CD4-positive, alpha-beta T cell treated with Interleukin-4 for 1 hour (primary cell): ENCODE measurements around the gene ZNF217.
"Not testable (repeated sequence)": the region's sequence is repeated elsewhere in the genome, so short reads cannot be mapped to it uniquely, and the experiment has no call there.

Experiments used
- DNase-seq, 2 donors: peaks; one replicate each; pipeline ENCODE4 v3.0.0-alpha.2; 2020 to 2022

ZNF217 gene

DNA sequence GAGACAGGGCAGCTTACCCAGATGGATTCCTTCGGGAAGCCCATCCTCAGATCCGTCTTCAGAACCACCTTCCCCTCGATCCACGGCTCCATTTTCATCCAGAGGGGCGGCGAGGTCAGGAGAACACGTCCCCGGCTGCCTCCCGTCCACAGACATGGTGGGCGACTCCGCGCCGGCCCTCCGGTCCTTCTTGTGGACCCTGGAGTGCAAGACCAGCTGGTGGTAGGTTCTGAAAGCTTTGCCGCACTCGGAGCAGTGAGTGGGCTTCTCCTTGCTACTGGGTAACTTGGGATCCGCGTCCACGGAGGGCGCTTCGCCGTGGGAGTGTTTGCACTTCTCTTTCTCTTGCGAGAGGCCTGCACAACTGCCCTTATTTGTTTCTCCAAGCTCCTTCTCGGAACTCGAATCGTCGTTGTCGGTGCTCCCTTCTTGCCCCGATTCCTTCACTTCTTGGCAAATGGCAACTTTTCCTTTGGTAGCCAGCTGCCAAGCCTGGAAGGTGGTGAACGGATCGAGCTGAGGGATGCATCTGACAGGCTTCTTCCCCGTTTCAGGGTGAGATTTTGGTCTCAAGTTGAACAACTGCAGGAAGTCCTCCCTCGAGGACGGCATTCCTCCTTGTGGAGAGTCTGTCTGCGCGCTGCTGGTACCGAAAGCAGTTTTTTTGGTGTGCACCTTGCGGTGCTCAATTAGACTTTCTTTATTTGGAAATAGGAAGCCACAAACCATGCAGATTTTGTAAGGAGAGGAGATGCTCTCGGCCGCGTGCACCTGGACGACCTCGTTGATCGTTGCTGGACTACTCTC lies 12.0 kb downstream of the ZNF217 start:
- DNase-seq = peak in 1 of 2 donors; percentile 57

DNA sequence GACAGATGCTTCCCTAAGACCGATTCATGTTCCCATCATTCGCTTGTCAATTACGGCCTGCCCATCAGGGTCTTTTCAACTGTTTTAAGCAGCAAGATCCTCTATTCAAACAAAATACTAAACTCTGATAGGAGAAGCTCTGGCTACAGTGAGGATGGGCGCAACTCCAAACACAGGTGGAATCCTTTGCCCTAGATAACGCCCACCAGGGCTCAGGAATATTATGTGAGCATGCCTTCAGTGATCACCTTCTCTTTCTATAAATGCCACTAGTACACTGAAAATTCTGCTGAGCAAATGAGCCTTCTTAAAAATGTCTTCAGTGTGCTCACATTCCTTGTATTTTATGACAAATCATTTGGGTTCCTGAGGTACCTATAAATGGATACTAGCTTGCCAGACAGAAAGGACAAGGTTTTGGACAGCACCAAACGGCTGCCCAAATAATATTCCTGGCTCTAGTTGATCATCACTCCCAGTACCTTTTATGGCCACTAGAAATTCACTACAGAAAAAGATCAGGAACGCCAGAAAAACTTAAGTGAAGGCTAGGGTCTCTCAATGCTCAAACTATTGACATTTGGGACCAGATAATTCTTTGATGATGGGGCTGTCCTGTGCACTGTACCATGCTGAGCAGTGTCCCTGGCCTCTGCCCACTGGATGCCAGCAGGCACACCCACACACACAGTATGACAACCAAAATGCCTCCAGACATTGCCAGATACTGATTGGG lies 13.1 kb downstream of the ZNF217 start:
- no peak for DNase-seq

DNA sequence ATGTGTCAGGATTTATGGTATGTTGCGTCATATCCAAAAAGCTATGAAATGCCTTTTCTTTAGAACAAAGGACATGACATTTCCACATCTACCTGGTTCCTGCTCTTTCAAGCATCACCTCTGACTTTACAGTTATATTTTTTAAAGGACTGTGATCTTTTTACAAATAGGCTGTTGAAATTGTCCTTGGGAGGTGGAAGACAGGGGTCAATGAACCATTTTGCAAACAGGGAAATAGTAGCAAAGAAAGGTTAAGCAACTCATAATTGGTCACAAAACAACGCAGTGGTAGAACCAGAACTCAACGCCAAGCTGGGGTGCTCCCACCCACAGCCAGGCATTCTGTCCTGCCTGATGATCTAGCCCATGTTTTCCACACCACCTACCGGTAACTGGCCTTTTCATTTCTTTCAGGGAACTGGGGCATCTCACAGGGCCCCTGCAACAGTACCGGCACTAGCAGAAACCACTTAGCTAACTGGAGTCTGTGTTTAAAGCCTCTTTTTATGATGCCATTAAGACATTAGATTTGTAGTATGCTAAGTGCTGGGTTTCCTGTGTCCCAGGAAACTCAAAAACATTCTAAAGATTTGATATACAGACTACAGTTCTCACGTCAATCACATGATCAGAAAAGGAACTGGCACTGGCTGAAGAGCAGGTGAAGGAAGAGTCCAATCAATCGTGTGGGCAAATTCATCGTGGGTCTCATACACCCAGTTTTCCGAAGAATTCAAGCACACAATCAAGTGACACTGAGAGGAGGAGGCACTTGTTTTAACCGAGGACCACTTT lies 13.9 kb downstream of the ZNF217 start:
- peak; percentile 60 to 77 for DNase-seq

DNA sequence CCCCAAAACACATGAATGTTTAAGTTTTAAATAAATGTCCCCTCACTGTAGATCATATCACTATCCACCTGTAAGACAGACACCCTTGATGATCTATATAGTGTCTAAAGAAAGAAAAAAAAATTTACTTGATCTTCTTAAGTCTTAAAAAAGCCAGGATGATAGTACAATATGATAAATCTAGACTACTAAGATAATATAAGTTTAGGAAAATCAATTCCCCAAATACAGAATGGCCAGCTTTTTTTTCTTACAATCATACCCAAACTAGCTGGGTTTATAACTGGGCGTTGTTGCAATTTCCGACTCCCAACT lies 14.4 kb downstream of the ZNF217 start:
- DNase-seq = no peak

DNA sequence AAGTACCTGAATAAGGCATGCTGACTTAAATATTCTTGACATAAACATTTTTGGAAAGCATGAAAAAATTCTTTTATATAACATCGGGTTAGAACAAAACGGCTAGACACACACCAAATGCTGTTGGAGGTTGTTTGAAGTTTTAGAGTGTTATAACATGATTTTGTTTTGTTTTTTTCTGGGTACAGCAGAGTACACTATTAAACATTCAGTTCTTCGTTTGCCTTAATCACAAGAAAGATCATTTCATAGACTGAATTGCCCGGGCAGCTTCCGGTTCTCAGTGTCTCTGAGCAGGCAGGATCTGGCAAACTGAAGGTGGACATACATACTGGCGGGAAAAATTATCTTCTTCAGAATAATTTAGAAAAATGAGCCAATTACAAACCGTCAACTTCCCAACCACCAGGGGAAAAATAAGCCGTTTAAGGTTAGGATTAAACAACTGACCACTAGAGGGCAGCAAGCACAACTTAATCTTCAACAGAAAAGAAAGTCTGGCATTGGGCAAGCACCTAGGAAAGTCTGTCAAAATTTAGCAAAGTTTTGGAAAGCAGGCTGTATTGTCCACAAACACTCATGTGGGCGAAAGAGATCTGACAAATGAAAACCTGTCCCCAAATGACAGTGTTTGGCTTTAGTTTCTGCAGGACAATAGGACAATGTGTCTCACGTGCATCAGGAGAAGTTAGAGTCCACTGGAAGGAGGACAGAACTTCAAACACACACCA lies 15.0 kb downstream of the ZNF217 start:
- DNase-seq = peak; percentile 68 to 89

DNA sequence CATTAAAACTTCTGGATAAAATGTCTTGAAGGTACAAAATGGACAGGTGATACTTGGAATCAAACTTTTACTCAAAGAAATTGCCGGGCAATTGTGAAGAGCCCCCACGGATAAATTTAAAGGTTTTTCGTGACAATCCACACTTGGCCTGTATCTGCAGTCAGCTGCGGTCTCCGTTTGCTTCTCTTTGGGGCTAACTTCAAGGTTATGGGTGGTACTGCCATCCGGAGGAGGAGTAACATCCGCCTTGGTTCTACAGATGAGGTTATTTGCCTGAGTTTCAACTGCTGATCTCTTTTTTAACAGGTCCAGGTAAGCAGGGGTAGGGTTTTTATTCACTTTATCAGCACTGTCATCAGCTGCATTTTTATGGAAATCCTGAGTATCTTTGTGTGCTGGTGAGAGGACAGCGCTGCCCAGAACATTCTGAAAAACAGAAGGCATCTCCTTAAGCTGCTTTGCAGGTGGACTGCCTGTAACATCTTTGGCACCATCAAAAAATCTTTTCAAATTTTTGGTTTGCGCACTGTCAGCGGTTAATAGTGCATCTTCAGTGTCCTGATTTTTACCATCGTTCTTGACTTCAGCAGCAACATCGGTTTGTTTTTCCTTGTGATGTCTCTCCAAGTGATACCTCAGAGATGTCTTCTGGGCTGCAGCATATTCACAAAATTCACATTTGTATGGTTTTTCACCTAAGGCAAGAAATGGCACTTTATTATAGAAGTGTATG lies 16.9 kb downstream of the ZNF217 start:
- peak in 1 of 2 donors; percentile 41 for DNase-seq

DNA sequence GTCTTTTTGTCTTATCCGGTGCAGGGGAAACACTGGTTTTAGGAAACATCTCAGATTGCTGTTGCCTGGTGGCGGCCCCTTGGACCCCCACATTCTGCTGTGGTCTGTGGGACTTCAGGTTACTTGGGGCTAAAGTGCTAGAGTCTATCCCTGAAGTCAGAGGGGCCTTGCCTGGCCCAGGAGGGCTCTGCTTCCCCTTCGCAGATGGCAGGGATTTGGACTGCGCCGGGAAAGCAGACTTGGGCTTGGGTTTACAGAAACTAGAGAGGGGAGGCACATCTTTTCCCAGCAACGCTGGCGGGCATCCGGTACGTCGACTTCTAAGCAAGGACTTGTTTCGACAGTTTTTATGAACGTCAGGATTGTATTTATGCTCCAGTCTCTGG lies 17.5 kb downstream of the ZNF217 start:
- no peak for DNase-seq

DNA sequence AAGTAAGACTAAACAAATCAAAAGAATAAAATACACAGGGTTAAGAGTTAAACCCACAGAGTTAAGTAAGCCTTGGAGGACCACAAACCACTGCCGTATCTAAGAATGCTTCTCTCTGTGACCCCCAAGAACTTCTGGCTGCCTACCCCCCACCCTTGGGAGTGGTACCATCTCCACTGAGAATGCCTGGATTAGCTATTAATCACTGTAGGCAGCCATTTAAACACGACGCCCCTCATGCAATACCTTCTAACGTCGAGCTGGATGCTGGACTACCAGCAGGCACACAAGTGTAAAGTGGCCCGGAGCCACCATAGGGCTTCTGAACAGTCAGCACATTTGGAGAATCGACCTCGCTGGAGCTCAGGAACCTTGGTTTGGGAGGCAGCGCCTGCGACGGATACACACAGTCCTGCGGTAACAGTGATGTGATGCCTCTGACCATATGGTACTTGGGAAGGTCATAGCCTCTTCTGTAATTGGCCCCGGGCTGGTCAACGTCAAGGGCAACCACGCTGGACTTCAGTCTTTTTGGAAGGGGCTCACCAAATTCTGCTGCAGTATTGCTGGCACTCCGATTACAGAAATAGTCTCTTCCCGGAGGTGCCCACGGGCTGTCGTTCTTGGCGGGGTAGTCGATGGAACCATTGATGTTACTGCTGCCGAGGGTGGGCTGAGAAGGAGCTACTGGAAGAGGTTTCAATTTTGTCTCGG lies 18.0 kb downstream of the ZNF217 start:
- DNase-seq = no peak

DNA sequence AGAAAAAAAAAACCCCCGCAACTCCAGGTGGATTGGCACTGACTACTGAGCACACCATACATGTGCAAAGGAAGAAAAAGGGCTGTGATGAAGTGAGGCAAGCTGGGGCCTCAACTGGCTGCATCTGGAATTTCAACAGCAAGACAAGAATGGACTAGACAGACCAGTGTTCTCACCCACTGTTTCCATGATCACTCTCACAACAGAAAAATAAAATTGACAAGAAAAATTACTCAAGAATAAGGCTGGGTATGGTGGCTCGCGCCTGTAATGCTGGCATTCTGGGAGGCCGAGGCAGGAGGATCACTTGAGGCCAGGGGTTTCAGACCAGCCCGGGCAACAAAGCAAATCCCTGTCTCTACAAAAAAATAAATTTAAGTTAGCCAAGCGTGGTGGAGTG lies 18.8 kb downstream of the ZNF217 start:
- no peak for DNase-seq

DNA sequence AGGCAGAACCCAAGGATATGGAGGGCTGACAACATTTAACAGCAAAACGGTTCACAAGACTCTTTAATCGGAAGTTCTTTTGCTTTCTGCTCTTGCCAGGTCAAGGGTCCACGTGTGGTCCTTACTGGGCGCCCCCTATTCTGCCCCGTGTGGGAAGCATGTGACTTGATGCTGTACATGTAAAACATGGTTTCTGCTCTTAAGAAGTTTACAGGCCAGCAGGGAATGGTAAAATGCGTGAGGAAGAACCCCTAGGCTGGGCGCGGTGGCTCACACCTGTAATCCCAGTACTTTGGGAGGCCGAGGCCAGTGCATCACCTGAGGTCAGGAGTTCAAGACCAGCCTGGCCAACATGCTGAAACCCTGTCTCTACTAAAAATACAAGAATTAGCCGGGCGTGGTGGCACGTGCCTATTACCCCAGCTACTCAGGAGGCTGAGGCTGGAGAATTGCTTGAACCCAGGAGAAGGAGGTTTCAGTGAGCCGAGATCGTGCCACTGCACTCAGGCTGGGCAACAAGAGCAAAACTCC lies 19.3 kb downstream of the ZNF217 start:
- no peak for DNase-seq

DNA sequence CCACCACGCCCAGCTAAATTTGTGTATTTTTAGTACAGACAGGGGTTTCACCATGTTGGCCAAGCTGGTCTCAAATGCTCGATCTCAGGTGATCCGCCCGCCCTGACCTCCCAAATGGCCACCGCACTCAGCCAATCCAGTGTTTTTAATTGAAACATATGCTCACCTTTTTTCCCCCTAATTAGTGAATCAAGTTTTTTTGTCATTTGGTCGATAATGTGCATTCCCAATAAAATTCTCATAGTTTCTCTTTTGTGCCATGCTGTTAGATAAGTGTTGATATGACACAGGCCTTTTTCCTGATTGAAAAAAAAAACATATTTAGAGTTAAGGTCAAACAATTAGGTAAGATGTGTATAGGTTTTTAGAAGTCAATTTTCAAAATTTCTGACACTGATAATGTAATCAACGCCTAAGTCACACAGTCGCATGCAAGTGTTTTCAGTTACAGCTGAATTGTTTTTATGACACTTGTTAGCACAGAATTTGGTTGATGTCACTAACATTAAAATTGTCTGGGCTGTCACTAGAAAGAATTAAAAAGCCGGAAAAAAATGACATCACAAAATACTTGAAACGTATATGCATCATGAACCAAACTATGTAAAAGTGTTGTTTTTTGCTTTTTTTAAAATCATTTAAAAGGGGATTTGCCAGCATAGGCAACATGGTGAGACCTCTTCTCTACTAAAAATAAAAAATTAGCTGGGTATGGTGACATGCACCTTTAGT lies 21.9 kb downstream of the ZNF217 start:
- no peak for DNase-seq

DNA sequence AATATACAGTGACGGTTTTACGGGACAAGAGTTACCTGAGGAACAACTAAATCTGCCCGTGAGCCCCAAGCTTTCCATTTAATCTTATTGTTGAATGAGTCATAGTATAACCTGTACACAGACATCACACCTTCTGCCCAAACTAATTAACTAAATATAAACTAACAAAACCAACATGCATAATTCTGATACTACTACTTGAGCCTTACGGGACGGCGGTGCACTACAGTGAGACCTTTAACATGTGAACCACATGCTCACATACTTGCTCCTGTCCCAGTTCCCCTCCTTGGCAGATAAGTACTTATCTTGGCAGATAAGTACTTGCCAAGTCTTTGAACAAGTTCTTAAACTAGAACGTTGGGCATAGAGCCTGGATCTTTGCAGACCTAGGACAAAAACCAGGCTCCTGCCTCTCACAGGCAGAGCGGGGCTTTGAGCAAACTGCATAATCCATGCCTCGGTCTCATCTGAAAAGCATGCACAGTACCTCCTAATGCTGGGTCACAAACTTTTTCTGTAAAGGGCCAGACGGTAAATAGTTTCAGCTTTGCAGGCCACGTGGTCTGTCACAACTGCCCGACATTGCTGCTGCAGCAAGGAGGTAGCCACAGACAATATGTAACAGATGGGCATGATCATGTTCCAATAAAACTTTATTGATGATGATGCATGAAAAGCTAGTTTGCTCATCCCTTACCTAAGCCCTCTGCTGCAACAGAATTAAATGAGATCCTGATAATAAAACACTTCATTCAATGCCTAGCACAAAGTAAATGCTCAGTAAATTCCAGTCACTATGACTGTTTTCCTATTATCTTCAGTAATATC lies 23.0 kb downstream of the ZNF217 start:
- DNase-seq = no peak

DNA sequence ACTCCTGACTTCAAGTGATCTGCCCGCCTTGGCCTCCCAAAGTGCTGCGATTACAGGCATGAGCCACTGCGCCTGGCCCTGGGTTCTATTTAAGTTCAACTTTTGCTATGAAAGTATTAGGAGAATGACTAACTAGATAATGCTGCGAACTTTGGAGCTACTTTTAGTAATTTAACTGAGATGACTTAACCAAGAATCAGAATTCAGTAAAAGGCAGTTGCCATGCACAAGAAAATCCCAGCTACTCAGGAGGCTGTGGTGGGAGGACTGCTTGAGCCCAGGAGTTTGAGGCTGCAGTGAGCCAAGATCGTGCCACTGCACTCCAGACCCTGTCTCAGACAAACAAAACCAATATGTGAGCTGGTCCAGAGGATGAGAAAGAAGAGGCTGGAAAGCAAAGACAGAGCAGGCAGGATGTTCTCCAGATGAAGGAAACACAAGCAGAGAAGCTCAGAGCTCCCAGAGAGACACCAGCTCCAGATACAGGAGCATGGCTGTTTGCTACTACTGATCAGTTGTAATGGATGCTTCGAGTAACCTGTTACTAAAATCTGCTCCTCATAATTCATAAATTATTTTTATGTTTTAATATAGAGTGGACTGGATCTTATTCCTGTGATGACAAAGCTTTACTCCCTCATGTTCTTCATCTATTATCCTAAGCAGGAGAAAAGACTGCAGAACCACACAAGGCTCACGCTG lies 23.9 kb downstream of the ZNF217 start:
- no peak for DNase-seq

DNA sequence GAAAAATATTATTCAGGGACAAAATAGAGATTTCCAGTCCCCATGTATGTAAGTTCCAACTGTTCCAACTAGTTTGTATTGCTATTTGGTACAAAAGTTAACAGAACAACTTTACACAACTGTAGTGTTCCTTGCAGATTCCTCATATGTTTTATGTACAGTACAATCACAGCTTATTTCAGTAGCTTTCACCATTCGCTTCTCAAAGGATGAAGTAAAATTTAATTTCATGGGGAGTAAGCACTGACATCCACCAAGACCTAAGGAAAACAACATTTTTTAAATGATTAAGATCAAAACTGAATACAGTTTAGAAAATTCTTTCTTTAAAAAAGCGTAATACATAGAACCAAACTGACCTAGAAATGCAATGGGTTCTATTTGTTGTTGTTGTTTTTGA lies 24.6 kb downstream of the ZNF217 start:
- DNase-seq = no peak

DNA sequence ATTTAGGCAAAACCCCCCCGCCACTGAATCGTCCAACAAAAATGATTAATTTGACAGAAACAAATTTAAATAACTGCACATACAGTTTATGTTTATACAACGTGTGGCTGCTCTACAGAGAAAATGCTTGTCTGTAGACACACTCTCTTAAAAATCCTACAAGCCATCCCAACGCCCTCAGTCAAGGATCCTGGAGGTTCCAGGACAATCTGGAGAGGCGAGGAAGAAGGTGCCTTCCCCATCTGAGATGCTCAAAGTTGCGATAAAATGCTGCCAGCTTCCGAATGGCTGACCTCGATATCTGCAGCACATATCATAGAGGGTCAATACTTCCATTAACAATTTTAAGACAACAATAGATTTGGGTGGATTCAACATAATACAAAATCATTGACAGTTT lies 25.3 kb downstream of the ZNF217 start:
- no peak for DNase-seq

DNA sequence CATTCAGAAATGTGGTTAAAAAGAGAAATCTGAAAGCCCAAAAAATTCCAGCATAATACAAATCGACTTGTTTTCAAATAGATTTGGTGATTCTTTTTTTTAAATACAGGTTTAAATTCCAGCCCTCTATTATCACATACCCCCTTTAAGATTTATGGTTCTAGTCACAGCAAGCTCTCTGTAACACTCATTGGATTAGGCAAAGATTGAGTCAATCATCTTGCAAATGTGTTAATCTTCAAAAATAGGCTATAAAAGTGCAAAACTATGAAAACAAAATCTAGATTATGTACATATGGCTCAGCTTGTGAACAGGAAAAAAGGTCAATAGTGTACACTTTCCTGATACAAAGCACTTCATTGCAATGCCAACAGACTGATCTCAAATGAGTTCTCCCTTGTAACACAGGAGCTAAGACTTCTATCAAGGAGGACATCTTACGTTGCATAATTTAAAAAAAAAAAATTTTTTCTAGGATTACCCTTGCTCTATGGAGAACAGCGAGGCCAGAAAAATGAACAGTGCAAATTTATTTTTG lies 26.2 kb downstream of the ZNF217 start:
- DNase-seq = no peak

DNA sequence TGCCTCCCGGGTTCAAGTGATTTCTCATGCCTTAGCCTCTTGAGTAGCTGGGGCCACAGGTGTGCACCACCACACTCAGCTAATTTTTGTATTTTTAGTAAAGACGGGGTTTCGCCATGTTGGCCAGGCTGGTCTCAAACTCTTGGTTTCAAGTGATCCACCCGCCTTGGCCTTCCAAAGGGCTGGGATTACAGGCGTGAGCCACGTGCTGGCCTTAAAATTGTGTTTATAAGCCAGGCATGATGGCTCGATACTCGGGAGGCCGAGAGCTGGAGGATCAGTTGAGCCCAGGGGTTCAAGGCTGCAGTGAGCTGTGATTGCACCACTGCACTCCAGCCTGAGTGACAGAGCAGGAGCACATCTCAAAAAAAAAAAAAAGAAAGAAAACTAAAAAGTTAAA lies 27.0 kb downstream of the ZNF217 start:
- DNase-seq = not testable (repeated sequence)

DNA sequence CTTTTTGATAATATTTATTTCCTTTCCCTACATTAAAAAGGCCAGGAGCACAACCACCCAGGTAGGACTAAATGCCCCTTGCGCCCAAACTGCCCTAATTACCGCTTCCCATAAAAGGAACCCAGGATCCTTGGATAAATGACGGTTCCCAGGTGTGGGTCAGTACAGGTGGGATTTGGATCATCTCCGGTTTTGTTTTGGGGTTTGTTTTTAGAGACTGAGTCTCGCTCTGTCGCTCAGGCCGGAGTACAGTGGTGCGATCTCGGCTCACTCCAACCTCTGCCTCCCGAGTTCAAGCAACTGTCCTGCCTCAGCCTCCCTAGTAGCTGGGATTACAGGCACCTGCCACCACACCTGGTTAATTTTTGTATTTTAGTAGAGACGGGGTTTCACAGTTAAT lies 28.4 kb downstream of the ZNF217 start:
- DNase-seq = no peak
